Ascending aorta (tissue), 2 donors: Measurements from ENCODE around the gene PLCH1. TPM values are rescaled to one million over a fixed set of nuclear protein-coding genes. Genes with fewer than 3 reads are reported as not detected.

ENCODE experiments used
- DNase-seq, 2 donors: peaks; one replicate each; pipeline ENCODE4 v3.0.0-alpha.2; 2019; ENCODE audit warnings: low spot score in 2 of 2
- H3K27ac ChIP-seq, 2 donors: fragments of 200-600 bp; sonication (generic); one replicate each; pipeline ENCODE4 v1.5.1; 2016 to 2017; ENCODE audit warnings: mild to moderate bottlenecking in 1 of 2
- H3K27me3 ChIP-seq: fragments of 200-600 bp; sonication (generic); one replicate; pipeline ENCODE4 v1.5.1; 2017
- H3K36me3 ChIP-seq, 2 donors: fragments of 200-600 bp; sonication (generic); one replicate each; pipeline ENCODE4 v1.5.1; 2016
- H3K4me1 ChIP-seq, 2 donors: fragments of 200-600 bp; sonication (generic); one replicate each; pipeline ENCODE4 v1.5.1; 2016 to 2017; ENCODE audit warnings: mild to moderate bottlenecking in 1 of 2
- H3K4me3 ChIP-seq, 2 donors: fragments of 200-600 bp; sonication (generic); one replicate each; pipeline ENCODE4 v1.5.1; 2016 to 2017; ENCODE audit warnings: mild to moderate bottlenecking in 1 of 2
- H3K9me3 ChIP-seq, 2 donors: fragments of 200-600 bp; sonication (generic); one replicate each; pipeline ENCODE4 v1.5.1; 2016
- CTCF ChIP-seq, 3 experiments: fragments of 200-600 bp in 2 of 3; fragments of 450-650 bp in 1 of 3; sonication (generic) in 2 of 3; IDR thresholded peaks; one replicate each; pipeline ENCODE4 v1.5.1; 2016 to 2019; ENCODE audit warnings: antibody characterized with exemption in 3 of 3, mild to moderate bottlenecking in 1 of 3, moderate library complexity in 1 of 3
- intact Hi-C: fragments of 100-400 bp; cut with DNase I; formaldehyde crosslinking; loops from one replicate; pipeline ENCODE4 v1.15.1; 2023
- total RNA-seq: library from RNA; depleted of rRNA; stranded (reverse); fragments of >200 nt; gene quantifications from one replicate; pipeline ENCODE4 v1.1.0, GENCODE V29; 2016

The PLCH1 gene
- total RNA-seq, 1 donor from 2014 or later = not detected

GRCh38 chr3:155330370-155330769 is 414.5 kb downstream of the PLCH1 start:
- Histone ChIP-seq H3K27me3 (no peaks in the 10 kb centered on the region), H3K9me3 (no peaks in the 10 kb centered on the region), H3K4me3 (no peak overlapping the region), H3K27ac (no peak overlapping the region), H3K36me3 (no peaks in the 10 kb centered on the region), H3K4me1 (no peaks in the 10 kb centered on the region)
- DNase-seq = no peak
- intact Hi-C loops = no loop called here
- TF ChIP-seq CTCF (IDR thresholded peaks at IDR 0.05) = no peak

GRCh38 chr3:155329513-155330048 is 415.3 kb downstream of the PLCH1 start:
- no peak for DNase-seq
- TF ChIP-seq CTCF (IDR thresholded peaks at IDR 0.05) = no peak
- intact Hi-C loops = no loop called here
- Histone ChIP-seq H3K4me3 (no peak overlapping the region), H3K27me3 (no peaks in the 10 kb centered on the region), H3K36me3 (no peaks in the 10 kb centered on the region), H3K9me3 (no peaks in the 10 kb centered on the region), H3K27ac (no peak overlapping the region), H3K4me1 (no peaks in the 10 kb centered on the region)

GRCh38 chr3:155327871-155328270 is 417.0 kb downstream of the PLCH1 start:
- intact Hi-C loops = no loop called here
- Histone ChIP-seq H3K4me1 (no peaks in the 10 kb centered on the region), H3K4me3 (no peak overlapping the region), H3K9me3 (no peaks in the 10 kb centered on the region), H3K27ac (no peak overlapping the region), H3K27me3 (no peaks in the 10 kb centered on the region), H3K36me3 (no peaks in the 10 kb centered on the region)
- DNase-seq = no peak
- TF ChIP-seq CTCF (IDR thresholded peaks at IDR 0.05) = no peak

GRCh38 chr3:155327430-155327829 is 417.4 kb downstream of the PLCH1 start:
- Histone ChIP-seq H3K9me3 (no peaks in the 10 kb centered on the region), H3K27me3 (no peaks in the 10 kb centered on the region), H3K36me3 (no peaks in the 10 kb centered on the region), H3K27ac (no peak overlapping the region), H3K4me3 (no peak overlapping the region), H3K4me1 (no peaks in the 10 kb centered on the region)
- intact Hi-C loops = no loop called here
- no peak for DNase-seq
- TF ChIP-seq CTCF (IDR thresholded peaks at IDR 0.05) = no peak

- TF ChIP-seq CTCF (IDR thresholded peaks at IDR 0.05) = no peak
- Histone ChIP-seq H3K9me3 (no peaks in the 10 kb centered on the region), H3K27ac (no peak overlapping the region), H3K4me3 (no peak overlapping the region), H3K36me3 (no peaks in the 10 kb centered on the region), H3K4me1 (no peaks in the 10 kb centered on the region), H3K27me3 (no peaks in the 10 kb centered on the region)
- DNase-seq = no peak
- intact Hi-C loops = no loop called here
Observed at GRCh38 chr3:155326901-155327300, 418.0 kb downstream of the PLCH1 start.

GRCh38 chr3:155326244-155326643 is 418.6 kb downstream of the PLCH1 start:
- TF ChIP-seq CTCF (IDR thresholded peaks at IDR 0.05) = no peak
- no peaks in the 10 kb centered on the region for H3K4me1 ChIP-seq
- H3K27ac ChIP-seq = no peak overlapping the region
- H3K4me3 ChIP-seq = no peak overlapping the region
- no peaks in the 10 kb centered on the region for H3K27me3 ChIP-seq
- intact Hi-C loops = no loop called here
- no peaks in the 10 kb centered on the region for H3K9me3 ChIP-seq
- no peaks in the 10 kb centered on the region for H3K36me3 ChIP-seq
- no peak for DNase-seq
